Measurements from ENCODE around the gene RLF. TPM values are rescaled to one million over a fixed set of nuclear protein-coding genes. Genes with fewer than 3 reads are reported as not detected.

RLF gene
- total and polyA plus RNA-seq, 10 of the 15 experiments (the other 5 are each of a cell fraction or from before 2014, with no cell fraction given), result 2.0 to 19.8 (median 8.7) TPM

- ChIA-PET CTCF (interaction anchor here (0.6 to 1.7 kb wide), 5 partner anchors 42 to 576 kb away, joined by 3 to 8 read pairs (median 4); no protein-coding TSS in a partner anchor), SMC1A (ENCODE audit: uncharacterized antibody, unreplicated experiment) (interaction anchor here (0.8 to 2.2 kb wide), 4 partner anchors 11 to 60 kb away, joined by 3 to 9 read pairs (median 4); no protein-coding TSS in a partner anchor), POLR2A (interaction anchor here (0.8 kb wide), 1 partner anchor 11 kb away, joined by 4 read pairs; no protein-coding TSS in a partner anchor), RAD21 (ENCODE audit: unreplicated experiment) (interaction anchor here (0.5 kb wide), 1 partner anchor 401 kb away, joined by 3 read pairs; no protein-coding TSS in a partner anchor)
- in situ Hi-C loops (cut with MboI), result no loop called here
- no peak for TF ChIP-seq FOS (IDR thresholded peaks at IDR 0.05; ENCODE audit: borderline replicate concordance, extremely low read depth, insufficient read length)
- no peak for TF ChIP-seq CBX5 (IDR thresholded peaks at IDR 0.05; ENCODE audit: low read depth)
- no peak for TF ChIP-seq YY1 (IDR thresholded peaks at IDR 0.05; ENCODE audit: low read depth, low read length)
- TF ChIP-seq TAF1 (IDR thresholded peaks at IDR 0.05; ENCODE audit: borderline replicate concordance, low read depth, low read length), result no peak
- TF ChIP-seq CBFB (IDR thresholded peaks at IDR 0.05; ENCODE audit: low read depth), result no peak
- TF ChIP-seq ATF7 (IDR thresholded peaks at IDR 0.05; ENCODE audit: low read depth), result no peak
- TF ChIP-seq JUNB (IDR thresholded peaks at IDR 0.05), result no peak
- no peak for TF ChIP-seq SIN3A (IDR thresholded peaks at IDR 0.05; ENCODE audit: low read depth, low read length)
- no peak for TF ChIP-seq MTA2 (IDR thresholded peaks at IDR 0.05; ENCODE audit: low read depth)
- no peak for TF ChIP-seq IRF4 (IDR thresholded peaks at IDR 0.05; ENCODE audit: low read depth, low read length)
- no peak for TF ChIP-seq MYC (IDR thresholded peaks at IDR 0.05; ENCODE audit: insufficient read depth, insufficient read length, insufficient replicate concordance, low read length, severe bottlenecking)
- no peak for TF ChIP-seq MXI1 (IDR thresholded peaks at IDR 0.05; ENCODE audit: low read depth, low read length)
- TF ChIP-seq NR2F1 (conservative IDR thresholded peaks at IDR 0.05), result no peak
- no peak for TF ChIP-seq SMC3 (IDR thresholded peaks at IDR 0.05; ENCODE audit: borderline replicate concordance, low read length)
- TF ChIP-seq GATAD2B (conservative IDR thresholded peaks at IDR 0.05; ENCODE audit: low read depth), result no peak
- TF ChIP-seq NRF1 (conservative IDR thresholded peaks at IDR 0.05; ENCODE audit: low read depth, low read length), result no peak
- no peak for TF ChIP-seq EZH2 (IDR thresholded peaks at IDR 0.05; ENCODE audit: borderline replicate concordance, control insufficient read depth, low read depth, low read length)
- TF ChIP-seq SUPT20H (IDR thresholded peaks at IDR 0.05; ENCODE audit: borderline replicate concordance, control insufficient read depth, low read depth, low read length), result no peak
- TF ChIP-seq TBL1XR1 (IDR thresholded peaks at IDR 0.05; ENCODE audit: low read depth, low read length), result no peak
- no peak for TF ChIP-seq MTA3 (IDR thresholded peaks at IDR 0.05; ENCODE audit: borderline replicate concordance, low read length)
- intact Hi-C loops (cut with micrococcal nuclease; ENCODE audit: unreplicated experiment), result no loop called here
- no peaks in the 10 kb centered on the region for H3K9me3 ChIP-seq (replicated peaks; ENCODE audit: control insufficient read depth, insufficient read depth, low read length)
- 90% methylated on average over 4 of the region's 4 CpGs for WGBS (ENCODE audit: insufficient coverage, insufficient replicate concordance, low lambda C conversion rate, missing lambda C conversion rate)
- no peaks in the 10 kb centered on the region for H3K27me3 ChIP-seq (replicated peaks in 1 of 2; ENCODE audit: control insufficient read depth in 2 of 2, insufficient read depth in 2 of 2, low read length in 1 of 2)
- peaks cover 2 to 15% of the 10 kb centered on the region in 2 experiments for H3K36me3 ChIP-seq (ENCODE audit: control insufficient read depth in 2 of 2, insufficient read depth in 2 of 2, low read length in 1 of 2)
- H2AFZ ChIP-seq (ENCODE audit: control insufficient read depth, low read depth, low read length), result no peak overlapping the region
- H3K4me3 ChIP-seq, result no peak overlapping the region
- H3K4me1 ChIP-seq (ENCODE audit: control insufficient read depth, insufficient read depth, low read length), result peaks cover 5% of the 10 kb centered on the region; the same call in 1 of the 2 replicates
- no peak overlapping the region for H3K9ac ChIP-seq (ENCODE audit: control insufficient read depth, insufficient read depth, low read length)
- no peaks in the 10 kb centered on the region for H4K20me1 ChIP-seq (ENCODE audit: control insufficient read depth, insufficient read depth)
- no peaks in the 10 kb centered on the region for H3K79me2 ChIP-seq (ENCODE audit: control insufficient read depth, insufficient read depth, low read length)
- BruUV-seq (replicated peaks), result no TSS peak
- no peak overlapping the region for H3K4me2 ChIP-seq (ENCODE audit: control insufficient read depth, insufficient read depth)
- H3K27ac ChIP-seq (ENCODE audit: control insufficient read depth, insufficient read depth), result no peak overlapping the region
- no peak for FAIRE-seq
- no peak for ATAC-seq
- DNase-seq (ENCODE audit: low read depth, low spot score), result no peak
Measured at GRCh38 chr1:40273547-40274166, 112.5 kb downstream of the RLF start.

Measured in GM12878 (cell line).